HepG2 (cell line): Measurements from ENCODE around the gene ZNF416. TPM values are rescaled to one million over a fixed set of nuclear protein-coding genes. Genes with fewer than 3 reads are reported as not detected.

Source experiments
- CBX2 ChIP-seq, 2 experiments: fragments of 200-600 bp in 1 of 2; sonication (generic); formaldehyde crosslinking in 1 of 2; IDR thresholded peaks; 2 replicates each; pipeline versions ENCODE4 v1.7.0 to v1.8.1; 2018 to 2022; ENCODE audit warnings: low read depth in 2 of 2, low read length in 1 of 2, mild to moderate bottlenecking in 1 of 2, missing genetic modification reagents in 1 of 2
- ETV5 ChIP-seq: IDR thresholded peaks from 2 replicates; pipeline ENCODE4 v1.6.1; 2018; ENCODE audit warnings: missing biosample characterization, missing genetic modification reagents, inconsistent platforms, borderline replicate concordance
- FOXJ3 ChIP-seq: sonication (generic); formaldehyde crosslinking; IDR thresholded peaks from 2 replicates; pipeline ENCODE4 v1.4.0; 2020; ENCODE audit warnings: missing genetic modification reagents, mild to moderate bottlenecking, borderline replicate concordance
- GABPB1 ChIP-seq: IDR thresholded peaks from 2 replicates; pipeline ENCODE4 v1.6.1; 2016; ENCODE audit warnings: mild to moderate bottlenecking, missing genetic modification reagents, moderate library complexity, missing compliant biosample characterization
- HNF4G ChIP-seq, 2 experiments: sonication (generic) in 1 of 2; formaldehyde crosslinking in 1 of 2; IDR thresholded peaks; 2 replicates each; pipeline versions ENCODE4 v1.4.0 to v1.6.1; 2011 to 2020; ENCODE audit warnings: borderline replicate concordance in 2 of 2, low read depth in 2 of 2, mild to moderate bottlenecking in 2 of 2, low read length in 1 of 2, missing genetic modification reagents in 1 of 2, moderate library complexity in 1 of 2
- HOXA9 ChIP-seq: sonication (generic); formaldehyde crosslinking; IDR thresholded peaks from 2 replicates; pipeline ENCODE4 v1.8.1; 2022; ENCODE audit warnings: missing genetic modification reagents, mild to moderate bottlenecking, moderate library complexity, borderline replicate concordance
- MLLT10 ChIP-seq: sonication (generic); formaldehyde crosslinking; IDR thresholded peaks from 2 replicates; pipeline ENCODE4 v1.4.0; 2020; ENCODE audit warnings: missing genetic modification reagents
- MXI1 ChIP-seq: IDR thresholded peaks from 3 replicates; pipeline ENCODE4 v1.6.1; 2012; ENCODE audit warnings: low read depth, low read length, inconsistent platforms, borderline replicate concordance
- RARA ChIP-seq: IDR thresholded peaks from 2 replicates; pipeline ENCODE4 v1.6.1; 2016; ENCODE audit warnings: missing genetic modification reagents, missing compliant biosample characterization
- RFX5 ChIP-seq: IDR thresholded peaks from 2 replicates; pipeline ENCODE4 v1.6.1; 2011; ENCODE audit warnings: low read depth, low read length, improper control_type of control experiment
- SRY ChIP-seq: sonication (generic); formaldehyde crosslinking; IDR thresholded peaks from 2 replicates; pipeline ENCODE4 v1.8.0; 2022; ENCODE audit warnings: mild to moderate bottlenecking, missing genetic modification reagents
- TGIF2 ChIP-seq: IDR thresholded peaks from 2 replicates; pipeline ENCODE4 v1.6.1; 2016; ENCODE audit warnings: control low read depth, missing compliant biosample characterization
- THRA ChIP-seq: sonication (generic); formaldehyde crosslinking; IDR thresholded peaks from 2 replicates; pipeline ENCODE4 v1.4.0; 2020; ENCODE audit warnings: missing genetic modification reagents, borderline replicate concordance
- XRCC5 ChIP-seq: fragments of 200-400 bp; formaldehyde crosslinking; optimal IDR thresholded peaks from 2 replicates; pipeline ENCODE3; 2017; ENCODE audit warnings: mild to moderate bottlenecking, low read length
- ZNF331 ChIP-seq: sonication (generic); formaldehyde crosslinking; IDR thresholded peaks from 2 replicates; pipeline ENCODE4 v1.4.0; 2020; ENCODE audit warnings: missing genetic modification reagents
- ZNF350 ChIP-seq: sonication (generic); formaldehyde crosslinking; IDR thresholded peaks from 2 replicates; pipeline ENCODE4 v1.4.0; 2020; ENCODE audit warnings: mild to moderate bottlenecking, low read depth, missing genetic modification reagents, borderline replicate concordance
- ZNF567 ChIP-seq: sonication (generic); formaldehyde crosslinking; IDR thresholded peaks from 2 replicates; pipeline ENCODE4 v1.8.1; 2023; ENCODE audit warnings: mild to moderate bottlenecking, missing genetic modification reagents, borderline replicate concordance
- ZNF619 ChIP-seq: sonication (generic); formaldehyde crosslinking; IDR thresholded peaks from 2 replicates; pipeline ENCODE4 v1.4.0; 2020; ENCODE audit warnings: mild to moderate bottlenecking, missing genetic modification reagents
- ZNF768 ChIP-seq: sonication (generic); formaldehyde crosslinking; IDR thresholded peaks from 2 replicates; pipeline ENCODE4 v1.4.0; 2020; ENCODE audit warnings: missing genetic modification reagents
- ZNF83 ChIP-seq: sonication (generic); formaldehyde crosslinking; IDR thresholded peaks from 2 replicates; pipeline ENCODE4 v1.4.0; 2020; ENCODE audit warnings: missing genetic modification reagents, mild to moderate bottlenecking, borderline replicate concordance
- ZNF883 ChIP-seq: sonication (generic); formaldehyde crosslinking; IDR thresholded peaks from 2 replicates; pipeline ENCODE4 v1.5.1; 2020; ENCODE audit warnings: mild to moderate bottlenecking, missing genetic modification reagents; ENCODE audit errors: not compliant biosample characterization
- ZSCAN31 ChIP-seq: sonication (generic); formaldehyde crosslinking; IDR thresholded peaks from 2 replicates; pipeline ENCODE4 v1.5.0; 2020; ENCODE audit warnings: low read depth, mild to moderate bottlenecking, missing genetic modification reagents
- polyA plus RNA-seq, 8 experiments: library from polyadenylated mRNA; depleted of rRNA in 3 of 8; stranded (reverse) in 7 of 8; unstranded in 1 of 8; fragments of >200 nt; fragmentation: Illumina TruSeq in 4 of 8; extraction: Trizol in 4 of 8; gene quantifications; 2 replicates each; pipeline versions ENCODE4 v1.2.1 to v1.2.3, GENCODE V29; 2011 to 2016; ENCODE audit warnings: low read depth in 4 of 8, missing spikeins in 1 of 8, mixed read lengths in 1 of 8; ENCODE audit not compliant: insufficient read depth in 1 of 8
- total RNA-seq, 5 experiments: library from RNA; depleted of rRNA; stranded (reverse); fragments of >200 nt; fragmentation: Illumina TruSeq; extraction: Trizol; gene quantifications; 2 replicates each; pipeline ENCODE4 v1.2.3, GENCODE V29; 2016; ENCODE audit warnings: low read depth in 1 of 5
- TF ChIP-seq, protein P1 (sequence below): sonication (generic); formaldehyde crosslinking; IDR thresholded peaks from 2 replicates; pipeline ENCODE4 v1.4.0; 2020; ENCODE audit warnings: mild to moderate bottlenecking, missing genetic modification reagents
- TF ChIP-seq, protein P2 (sequence below): IDR thresholded peaks from 2 replicates; pipeline ENCODE4 v1.6.1; 2018; ENCODE audit warnings: missing genetic modification reagents

The ZNF416 gene
- total and polyA plus RNA-seq, 2 of the 13 experiments (the other 11 are each of a cell fraction or from before 2014, with no cell fraction given), result 1.5 to 5.3 TPM

DNA sequence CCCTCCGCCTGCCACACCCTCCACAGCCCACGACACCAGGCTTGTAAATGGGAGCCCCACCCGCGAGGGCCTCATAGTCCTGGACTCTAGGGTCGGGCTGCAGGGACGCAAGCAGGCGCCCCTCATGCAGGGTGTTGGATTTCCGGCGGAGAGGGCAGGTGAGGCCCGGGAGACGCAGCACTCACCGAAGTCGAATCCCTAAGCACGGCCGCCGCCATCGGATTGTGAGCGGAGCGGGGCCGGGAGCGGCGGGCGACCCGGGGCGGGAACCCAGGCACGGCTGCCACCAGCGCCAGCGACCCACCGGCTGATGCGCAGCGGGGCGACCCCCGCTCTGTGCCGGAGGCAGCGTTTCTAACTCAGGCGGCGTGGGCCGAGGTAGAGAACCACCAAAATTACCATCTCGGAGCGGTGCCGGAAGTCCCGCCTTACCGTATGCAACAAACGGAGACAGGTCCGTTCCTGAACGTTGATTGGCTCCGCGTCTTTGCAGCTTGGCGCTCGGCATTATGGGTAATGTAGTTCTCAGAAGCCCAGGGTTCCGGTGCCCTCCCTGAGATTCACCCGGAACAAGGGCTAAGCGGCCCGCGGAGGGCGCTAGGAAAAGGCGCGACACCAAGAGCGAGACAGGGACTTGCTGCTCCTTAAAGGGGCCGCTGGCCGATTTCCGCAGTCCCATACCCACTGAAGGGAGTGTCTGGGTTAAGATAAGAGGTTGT lies at the start of gene ZNF416 (continued):
- peak; percentile 53; the same call in 1 of the 2 replicates for TF ChIP-seq ZNF350 (CRISPR knock-in tag)
- TF ChIP-seq GABPB1 (CRISPR knock-in tag), result peak; percentile 98
- peak; percentile 89 for TF ChIP-seq TGIF2 (CRISPR knock-in tag)
- peak; percentile 57; the same call in 1 of the 2 replicates for TF ChIP-seq ZSCAN31 (CRISPR knock-in tag)
- TF ChIP-seq ETV5 (CRISPR knock-in tag), result peak; percentile 77; the same call in 1 of the 2 replicates
- no peak for TF ChIP-seq ZNF83
- TF ChIP-seq SRY, result peak; percentile 81
- peak; percentile 96 for TF ChIP-seq ZNF567 (CRISPR knock-in tag)
- 0 out of 2 replicates have a peak, but pooled peaks have one; percentile 30 for TF ChIP-seq ZNF619 (CRISPR knock-in tag)
- TF ChIP-seq, protein P1, sequence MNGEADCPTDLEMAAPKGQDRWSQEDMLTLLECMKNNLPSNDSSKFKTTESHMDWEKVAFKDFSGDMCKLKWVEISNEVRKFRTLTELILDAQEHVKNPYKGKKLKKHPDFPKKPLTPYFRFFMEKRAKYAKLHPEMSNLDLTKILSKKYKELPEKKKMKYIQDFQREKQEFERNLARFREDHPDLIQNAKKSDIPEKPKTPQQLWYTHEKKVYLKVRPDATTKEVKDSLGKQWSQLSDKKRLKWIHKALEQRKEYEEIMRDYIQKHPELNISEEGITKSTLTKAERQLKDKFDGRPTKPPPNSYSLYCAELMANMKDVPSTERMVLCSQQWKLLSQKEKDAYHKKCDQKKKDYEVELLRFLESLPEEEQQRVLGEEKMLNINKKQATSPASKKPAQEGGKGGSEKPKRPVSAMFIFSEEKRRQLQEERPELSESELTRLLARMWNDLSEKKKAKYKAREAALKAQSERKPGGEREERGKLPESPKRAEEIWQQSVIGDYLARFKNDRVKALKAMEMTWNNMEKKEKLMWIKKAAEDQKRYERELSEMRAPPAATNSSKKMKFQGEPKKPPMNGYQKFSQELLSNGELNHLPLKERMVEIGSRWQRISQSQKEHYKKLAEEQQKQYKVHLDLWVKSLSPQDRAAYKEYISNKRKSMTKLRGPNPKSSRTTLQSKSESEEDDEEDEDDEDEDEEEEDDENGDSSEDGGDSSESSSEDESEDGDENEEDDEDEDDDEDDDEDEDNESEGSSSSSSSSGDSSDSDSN (CRISPR knock-in tag), result peak; percentile 67; the same call in 1 of the 2 replicates
- TF ChIP-seq, protein P2, sequence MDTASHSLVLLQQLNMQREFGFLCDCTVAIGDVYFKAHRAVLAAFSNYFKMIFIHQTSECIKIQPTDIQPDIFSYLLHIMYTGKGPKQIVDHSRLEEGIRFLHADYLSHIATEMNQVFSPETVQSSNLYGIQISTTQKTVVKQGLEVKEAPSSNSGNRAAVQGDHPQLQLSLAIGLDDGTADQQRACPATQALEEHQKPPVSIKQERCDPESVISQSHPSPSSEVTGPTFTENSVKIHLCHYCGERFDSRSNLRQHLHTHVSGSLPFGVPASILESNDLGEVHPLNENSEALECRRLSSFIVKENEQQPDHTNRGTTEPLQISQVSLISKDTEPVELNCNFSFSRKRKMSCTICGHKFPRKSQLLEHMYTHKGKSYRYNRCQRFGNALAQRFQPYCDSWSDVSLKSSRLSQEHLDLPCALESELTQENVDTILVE (CRISPR knock-in tag), result peak; percentile 51; the same call in 1 of the 2 replicates
- TF ChIP-seq THRA (CRISPR knock-in tag), result peak; percentile 24; the same call in 1 of the 2 replicates
- peak; percentile 43; the same call in 1 of the 2 replicates for TF ChIP-seq FOXJ3 (CRISPR knock-in tag)
- TF ChIP-seq MXI1, result peak; percentile 68; the same call in 1 of the 3 replicates
- peak; percentile 52; the same call in 1 of the 2 replicates for TF ChIP-seq ZNF768 (CRISPR knock-in tag)
- TF ChIP-seq HOXA9 (CRISPR knock-in tag), result peak; percentile 39; the same call in 1 of the 2 replicates
- no peak for TF ChIP-seq CBX2 (IDR thresholded peaks at IDR 0.05; ENCODE audit: low read depth, low read length)
- TF ChIP-seq CBX2 (CRISPR knock-in tag; IDR thresholded peaks at IDR 0.05; ENCODE audit: low read depth), result no peak
- no peak; the same call in 1 of the 2 replicates for TF ChIP-seq HNF4G (IDR thresholded peaks at IDR 0.05; ENCODE audit: borderline replicate concordance, low read depth, low read length)
- TF ChIP-seq HNF4G (CRISPR knock-in tag; IDR thresholded peaks at IDR 0.05; ENCODE audit: borderline replicate concordance, low read depth), result 0 out of 2 replicates have a peak, but pooled peaks have one; percentile 33
- TF ChIP-seq RFX5, result 0 out of 2 replicates have a peak, but pooled peaks have one; percentile 13
- peak; percentile 65 for TF ChIP-seq ZNF883
- no peak for TF ChIP-seq RARA (CRISPR knock-in tag)
- TF ChIP-seq MLLT10 (CRISPR knock-in tag), result no peak
- peak; percentile 84 for TF ChIP-seq XRCC5
- peak; percentile 40; the same call in 1 of the 2 replicates for TF ChIP-seq ZNF331 (CRISPR knock-in tag)
